Suprapubic skin (tissue), 4 donors: ENCODE data around the gene SPRED2. TPM values are rescaled to one million over a fixed set of nuclear protein-coding genes. Genes with fewer than 3 reads are reported as not detected.
"Not testable (repeated sequence)": the region's sequence is repeated elsewhere in the genome, so short reads cannot be mapped to it uniquely, and the experiment has no call there.

Source experiments
- DNase-seq, 2 donors: peaks; one replicate each; pipeline ENCODE4 v3.0.0-alpha.2; 2019; ENCODE audit warnings: low spot score in 2 of 2
- H3K27ac ChIP-seq: fragments of 200-600 bp; sonication (generic); one replicate; pipeline ENCODE4 v1.5.1; 2019
- H3K27me3 ChIP-seq: fragments of 200-600 bp; sonication (generic); one replicate; pipeline ENCODE4 v1.5.1; 2019
- H3K36me3 ChIP-seq: fragments of 200-600 bp; sonication (generic); one replicate; pipeline ENCODE4 v1.5.1; 2019
- H3K4me1 ChIP-seq: fragments of 200-600 bp; sonication (generic); one replicate; pipeline ENCODE4 v1.5.1; 2019
- H3K4me3 ChIP-seq: fragments of 200-600 bp; sonication (generic); one replicate; pipeline ENCODE4 v1.5.1; 2019; ENCODE audit warnings: mild to moderate bottlenecking
- H3K9me3 ChIP-seq: fragments of 200-600 bp; sonication (generic); one replicate; pipeline ENCODE4 v1.5.1; 2019
- CTCF ChIP-seq, 2 donors: fragments of 200-600 bp in 1 of 2; fragments of 450-650 bp in 1 of 2; sonication (generic) in 1 of 2; IDR thresholded peaks; one replicate each; pipeline ENCODE4 v1.5.1; 2016 to 2019; ENCODE audit warnings: antibody characterized with exemption in 2 of 2, mild to moderate bottlenecking in 1 of 2, moderate library complexity in 1 of 2
- EP300 ChIP-seq: sonication (generic); formaldehyde crosslinking; IDR thresholded peaks from one replicate; pipeline ENCODE4 v1.6.1; 2017; ENCODE audit warnings: antibody characterized with exemption
- POLR2A ChIP-seq, 2 donors: fragments of 450-650 bp; IDR thresholded peaks; one replicate each; pipeline ENCODE4 v1.6.1; 2017; ENCODE audit warnings: antibody characterized with exemption in 2 of 2, mild to moderate bottlenecking in 2 of 2, moderate library complexity in 2 of 2
- POLR2AphosphoS5 ChIP-seq, 3 donors: sonication (generic); formaldehyde crosslinking; IDR thresholded peaks; one replicate each; pipeline ENCODE4 v1.6.1; 2017; ENCODE audit warnings: antibody characterized with exemption in 3 of 3
- WGBS: methylation state at CpG from one replicate; pipeline ENCODE4 v1.1.5; 2018; 5-methylcytosine and 5-hydroxymethylcytosine counted together
- total RNA-seq, 4 donors: library from RNA; depleted of rRNA; stranded (reverse); fragments of >200 nt; gene quantifications; one replicate each; pipeline ENCODE4 v1.1.0, GENCODE V29; 2016

SPRED2 gene
- total RNA-seq, 4 donors from 2014 or later = 17.8 to 27.5 (median 18.7) TPM

DNA sequence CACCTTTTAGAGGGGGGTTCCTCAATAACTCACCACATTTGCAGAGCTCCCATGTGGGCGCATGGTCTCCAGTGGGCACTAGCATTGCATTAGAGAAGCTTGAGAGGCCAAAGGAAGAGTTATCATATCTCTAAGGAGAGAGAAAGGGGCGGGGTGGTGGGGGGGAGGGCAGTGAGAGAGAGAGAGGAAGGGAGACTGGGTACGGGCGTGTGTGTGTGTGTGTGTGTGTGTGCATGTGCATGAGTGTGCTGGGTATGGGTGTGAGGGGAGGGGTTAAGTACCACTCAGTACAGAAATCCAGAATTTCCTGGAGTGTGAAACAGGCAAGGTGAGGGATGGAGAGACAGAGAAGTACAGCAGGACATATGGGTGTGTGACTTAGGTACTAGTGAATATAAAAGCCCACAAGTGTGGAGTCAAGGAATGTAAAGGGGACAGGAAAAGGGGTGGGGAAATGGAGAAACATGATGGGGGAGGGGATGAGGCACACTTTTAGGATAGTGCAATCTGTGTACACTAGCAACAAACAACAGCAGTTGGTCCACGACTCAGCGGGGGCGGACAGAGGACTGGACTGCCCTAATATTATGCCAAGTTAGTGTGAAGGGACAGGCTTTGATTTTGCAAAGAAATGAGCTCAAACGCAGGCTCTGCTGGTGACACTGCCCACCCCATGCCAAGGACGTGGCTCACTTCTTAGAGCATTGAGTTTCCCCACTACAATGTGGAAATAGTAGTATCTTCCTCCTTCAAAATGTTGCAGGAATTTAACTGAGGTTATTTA lies 91.3 kb downstream of the SPRED2 start:
- Histone ChIP-seq H3K36me3 (no peaks in the 10 kb centered on the region), H3K4me3 (no peak overlapping the region), H3K4me1 (no peaks in the 10 kb centered on the region), H3K27ac (no peak overlapping the region), H3K9me3 (no peaks in the 10 kb centered on the region), H3K27me3 (no peaks in the 10 kb centered on the region)
- 82% methylated on average over 9 of the region's 9 CpGs for WGBS
- no peak for TF ChIP-seq POLR2AphosphoS5 (IDR thresholded peaks at IDR 0.05)
- TF ChIP-seq POLR2A (IDR thresholded peaks at IDR 0.05) = no peak
- no peak for TF ChIP-seq EP300
- TF ChIP-seq CTCF (IDR thresholded peaks at IDR 0.05) = no peak
- no peak for DNase-seq

- H3K9me3 ChIP-seq = no peaks in the 10 kb centered on the region
- H3K36me3 ChIP-seq = no peaks in the 10 kb centered on the region
- H3K27me3 ChIP-seq = no peaks in the 10 kb centered on the region
- no peak for TF ChIP-seq POLR2AphosphoS5 (IDR thresholded peaks at IDR 0.05)
- TF ChIP-seq CTCF (IDR thresholded peaks at IDR 0.05) = no peak
- no peak for TF ChIP-seq EP300
- TF ChIP-seq POLR2A (IDR thresholded peaks at IDR 0.05) = no peak
- DNase-seq = no peak
- no peak overlapping the region for H3K27ac ChIP-seq
- H3K4me1 ChIP-seq = no peaks in the 10 kb centered on the region
- H3K4me3 ChIP-seq = no peak overlapping the region
These were observed 92.8 kb downstream of the SPRED2 start for GRCh38 chr2:65339648-65340047.

DNA sequence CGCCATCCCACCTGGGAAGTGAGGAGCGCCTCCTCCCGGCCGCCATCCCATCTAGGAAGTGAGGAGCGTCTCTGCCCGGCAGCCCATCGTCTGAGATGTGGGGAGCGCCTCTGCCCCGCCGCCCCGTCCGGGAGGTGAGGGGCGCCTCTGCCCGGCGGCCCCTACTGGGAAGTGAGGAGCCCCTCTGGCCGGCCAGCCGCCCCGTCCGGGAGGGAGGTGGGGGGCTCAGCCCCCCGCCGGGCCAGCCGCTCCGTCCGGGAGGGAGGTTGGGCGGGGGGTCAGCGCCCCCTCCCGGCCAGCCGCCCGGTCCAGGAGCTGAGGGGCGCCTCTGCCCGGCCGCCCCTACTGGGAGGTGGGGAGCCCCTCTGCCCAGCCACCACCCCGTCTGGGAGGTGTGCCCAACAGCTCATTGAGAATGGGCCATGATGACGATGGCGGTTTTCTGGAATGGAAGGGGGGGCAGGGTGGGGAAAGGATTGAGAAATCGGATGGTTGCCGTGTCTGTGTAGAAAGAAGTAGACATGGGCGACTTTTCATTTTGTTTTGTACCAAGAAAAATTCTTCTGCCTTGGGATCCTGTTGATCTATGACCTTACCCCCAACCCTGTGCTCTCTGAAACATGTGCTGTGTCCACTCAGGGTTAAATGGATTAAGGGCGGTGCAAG lies 93.4 kb downstream of the SPRED2 start:
- not testable (repeated sequence) for DNase-seq, H3K9me3 ChIP-seq, H3K4me1 ChIP-seq, H3K4me3 ChIP-seq, H3K27ac ChIP-seq, H3K36me3 ChIP-seq, H3K27me3 ChIP-seq
- WGBS = 96% methylated on average over 6 of the region's 39 CpGs

DNA sequence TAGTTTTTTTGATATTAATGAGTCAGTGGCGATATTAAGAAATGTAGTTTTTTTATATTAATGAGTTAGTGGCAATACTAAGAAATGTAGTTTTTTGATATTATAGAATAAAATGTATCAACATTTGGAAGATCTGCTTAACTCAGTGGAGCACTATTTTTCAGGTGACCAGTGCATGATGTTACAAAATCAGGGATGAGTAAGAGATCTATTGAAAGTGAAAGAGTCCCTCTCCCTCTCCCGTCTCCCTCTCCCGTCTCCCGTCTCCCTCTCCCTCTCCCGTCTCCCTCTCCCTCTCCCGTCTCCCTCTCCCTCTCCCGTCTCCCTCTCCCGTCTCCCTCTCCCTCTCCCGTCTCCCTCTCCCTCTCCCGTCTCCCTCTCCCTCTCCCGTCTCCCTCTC lies 94.5 kb downstream of the SPRED2 start:
- not testable (repeated sequence) for H3K4me3 ChIP-seq, H3K9me3 ChIP-seq, H3K27ac ChIP-seq, H3K36me3 ChIP-seq, H3K27me3 ChIP-seq, H3K4me1 ChIP-seq, DNase-seq
- WGBS = 95% methylated on average over 8 of the region's 11 CpGs

GRCh38 chr2:65334714-65335113 lies 97.7 kb downstream of the SPRED2 start:
- no peak for DNase-seq
- 98% methylated on average over 4 of the region's 4 CpGs for WGBS
- H3K36me3 ChIP-seq = peaks cover 16% of the 10 kb centered on the region
- H3K4me3 ChIP-seq = no peak overlapping the region
- TF ChIP-seq CTCF (IDR thresholded peaks at IDR 0.05) = no peak
- no peak for TF ChIP-seq POLR2AphosphoS5 (IDR thresholded peaks at IDR 0.05)
- no peak overlapping the region for H3K27ac ChIP-seq
- H3K4me1 ChIP-seq = no peaks in the 10 kb centered on the region
- no peaks in the 10 kb centered on the region for H3K27me3 ChIP-seq
- H3K9me3 ChIP-seq = no peaks in the 10 kb centered on the region

DNA sequence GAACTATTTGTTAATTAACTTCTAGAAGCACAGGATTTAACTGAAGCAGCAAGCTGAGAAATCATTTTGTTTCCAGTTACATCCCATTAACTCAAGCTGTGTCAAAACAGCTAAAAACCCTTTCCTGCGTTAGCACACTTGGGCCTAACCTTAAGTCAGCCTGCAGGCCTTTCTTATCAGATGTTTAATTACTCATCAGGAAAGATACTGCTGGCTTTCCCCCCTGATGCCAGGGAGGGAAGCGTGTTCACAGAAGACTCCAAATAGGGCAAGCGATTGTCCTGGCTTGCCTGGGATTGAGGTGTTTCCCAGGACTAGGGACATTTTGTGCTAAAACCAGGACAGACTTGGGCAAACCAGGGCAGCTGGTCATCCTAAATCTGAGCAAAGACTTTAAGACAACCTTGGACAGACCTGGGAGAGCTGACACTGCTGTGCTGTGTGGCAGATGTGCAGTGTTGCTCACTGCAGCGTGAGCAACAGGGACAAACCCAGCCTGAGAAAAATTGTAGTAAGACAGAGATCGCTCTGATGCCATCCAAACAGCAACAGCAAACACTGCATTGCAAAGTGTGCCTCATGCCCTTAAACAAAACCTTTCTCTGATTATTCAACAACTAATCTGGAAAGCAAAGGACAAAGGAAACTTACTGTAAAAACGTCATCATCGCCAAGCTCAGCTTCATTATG lies 100.9 kb downstream of the SPRED2 start:
- no peak overlapping the region for H3K27ac ChIP-seq

More for the DNA sequence above, 100.9 kb downstream of the SPRED2 start:
- no peak overlapping the region for H3K4me3 ChIP-seq
- TF ChIP-seq CTCF (IDR thresholded peaks at IDR 0.05) (no peak), POLR2A (IDR thresholded peaks at IDR 0.05) (no peak), POLR2AphosphoS5 (IDR thresholded peaks at IDR 0.05) (no peak), EP300 (no peak)
- no peaks in the 10 kb centered on the region for H3K27me3 ChIP-seq
- no peak for DNase-seq
- no peaks in the 10 kb centered on the region for H3K4me1 ChIP-seq
- WGBS = 71% methylated on average over 7 of the region's 7 CpGs
- H3K36me3 ChIP-seq = peaks cover 19% of the 10 kb centered on the region
- H3K9me3 ChIP-seq = no peaks in the 10 kb centered on the region
